ENCODE measurements around the gene NUSAP1. TPM values are rescaled to one million over a fixed set of nuclear protein-coding genes. Genes with fewer than 3 reads are reported as not detected.
A peak's percentile ranks its signal among the peaks of the same experiment; 100 is the strongest.

NUSAP1 gene
- total and polyA plus RNA-seq, 10 of the 15 experiments (the other 5 are each of a cell fraction or from before 2014, with no cell fraction given) = 158 to 315 (median 229) TPM

- TF ChIP-seq PKNOX1 (IDR thresholded peaks at IDR 0.05) = 0 out of 2 replicates have a peak, but pooled peaks have one; percentile 13
- TF ChIP-seq RB1 (IDR thresholded peaks at IDR 0.05; ENCODE audit: borderline replicate concordance) = peak; percentile 15; the same call in 1 of the 2 replicates
- TF ChIP-seq CREM (IDR thresholded peaks at IDR 0.05; ENCODE audit: low read depth) = peak; percentile 91
- TF ChIP-seq EGR1 (IDR thresholded peaks at IDR 0.05; ENCODE audit: borderline replicate concordance in 1 of 2, low read depth in 2 of 2, low read length in 2 of 2) = peak; percentile 18 to 46
- TF ChIP-seq SMARCA5 (IDR thresholded peaks at IDR 0.05) = peak; percentile 38; the same call in 1 of the 2 replicates
- peak; percentile 54; the same call in 1 of the 2 replicates for TF ChIP-seq GATAD2B (conservative IDR thresholded peaks at IDR 0.05; ENCODE audit: low read depth)
- peak; percentile 64 to 84; a peak in 2 of 4 replicates for TF ChIP-seq BHLHE40 (IDR thresholded peaks at IDR 0.05; ENCODE audit: borderline replicate concordance in 1 of 2, low read depth in 2 of 2, low read length in 1 of 2)
- TF ChIP-seq NR2F1 (conservative IDR thresholded peaks at IDR 0.05) = peak; percentile 20
These were observed 84.2 kb downstream of the NUSAP1 start, which contains the start of gene RTF1 (continued) for GRCh38 chr15:41416742-41417417.

- 1% methylated on average over 33 of the region's 37 CpGs for WGBS (ENCODE audit: insufficient coverage, insufficient replicate concordance, low lambda C conversion rate, missing lambda C conversion rate)
- DNase-seq (ENCODE audit: low read depth, low spot score) = no peak
- CTCF ChIA-PET = no interaction called here
- ATAC-seq = peak; percentile 68
- Histone ChIP-seq H3K4me1 (ENCODE audit: control insufficient read depth, insufficient read depth, low read length) (peaks cover 3% of the 10 kb centered on the region; the same call in 1 of the 2 replicates), H3K27ac (ENCODE audit: control insufficient read depth, insufficient read depth) (peak overlapping the region; percentile 14), H3K36me3 (ENCODE audit: control insufficient read depth in 2 of 2, insufficient read depth in 2 of 2, low read length in 1 of 2) (no peaks in the 10 kb centered on the region), H3K79me2 (ENCODE audit: control insufficient read depth, insufficient read depth, low read length) (peaks cover 64% of the 10 kb centered on the region), H3K4me3 (peak overlapping the region; percentile 99), H2AFZ (ENCODE audit: control insufficient read depth, low read depth, low read length) (peak overlapping the region; percentile 73), H3K27me3 (replicated peaks in 1 of 2; ENCODE audit: control insufficient read depth in 2 of 2, insufficient read depth in 2 of 2, low read length in 1 of 2) (no peaks in the 10 kb centered on the region), H3K9ac (ENCODE audit: control insufficient read depth, insufficient read depth, low read length) (peak overlapping the region; percentile 71), H4K20me1 (ENCODE audit: control insufficient read depth, insufficient read depth) (no peaks in the 10 kb centered on the region; the same call in 1 of the 2 replicates), H3K4me2 (ENCODE audit: control insufficient read depth, insufficient read depth) (peak overlapping the region; percentile 74), H3K9me3 (replicated peaks; ENCODE audit: control insufficient read depth, insufficient read depth, low read length) (no peaks in the 10 kb centered on the region)
- FAIRE-seq = peak; percentile 56
- no peak for TF ChIP-seq JUND (IDR thresholded peaks at IDR 0.05; ENCODE audit: low read depth, low read length)
- 0 out of 2 replicates have a peak, but pooled peaks have one; percentile 58 for TF ChIP-seq DPF2 (IDR thresholded peaks at IDR 0.05)
- TF ChIP-seq GATAD2B (conservative IDR thresholded peaks at IDR 0.05; ENCODE audit: low read depth) = peak; percentile 41; the same call in 1 of the 2 replicates
- peak; percentile 50 for TF ChIP-seq IKZF1 (conservative IDR thresholded peaks at IDR 0.05)
- TF ChIP-seq BRCA1 (IDR thresholded peaks at IDR 0.05; ENCODE audit: low read depth, low read length) = no peak
- 0 out of 2 replicates have a peak, but pooled peaks have one; percentile 1 for TF ChIP-seq BCL11A (IDR thresholded peaks at IDR 0.05; ENCODE audit: low read depth, low read length)
- TF ChIP-seq NR2F1 (conservative IDR thresholded peaks at IDR 0.05) = 0 out of 2 replicates have a peak, but pooled peaks have one; percentile 5
- 0 out of 2 replicates have a peak, but pooled peaks have one; percentile 6 for TF ChIP-seq SMARCA5 (IDR thresholded peaks at IDR 0.05)
- TF ChIP-seq IKZF2 (IDR thresholded peaks at IDR 0.05) = 0 out of 4 replicates have a peak, but pooled peaks have one; percentile 6 to 8
- RAD21 ChIA-PET (ENCODE audit: unreplicated experiment) = interaction anchor here (1.3 kb wide), 1 partner anchor 12 kb away, joined by 4 read pairs; no protein-coding TSS in a partner anchor
- SMC1A ChIA-PET (ENCODE audit: uncharacterized antibody, unreplicated experiment) = interaction anchor here (5.3 kb wide), 1 partner anchor 12 kb away, joined by 20 read pairs; no protein-coding TSS in a partner anchor
- no TSS peak for BruUV-seq (replicated peaks)
- POLR2A ChIA-PET = interaction anchor here (0.6 to 1.6 kb wide), 3 partner anchors 11 to 85 kb away, joined by 4 to 6 read pairs (median 4); partner anchors contain the start of genes NUSAP1 and OIP5
- intact Hi-C loops (cut with micrococcal nuclease; ENCODE audit: unreplicated experiment) (no loop called here), in situ Hi-C loops (cut with MboI) (no loop called here)
These were observed 84.9 kb downstream of the NUSAP1 start for GRCh38 chr15:41417418-41418195.

Measured in GM12878 (cell line).